Kidney (tissue), 14 donors: Measurements from ENCODE around the gene TUBB. TPM values are rescaled to one million over a fixed set of nuclear protein-coding genes. Genes with fewer than 3 reads are reported as not detected.

Experiments used
- DNase-seq, 5 donors: peaks; one replicate each; pipeline ENCODE4 v3.0.0-alpha.2; 2013 to 2020
- FAIRE-seq: peaks from 2 replicates; lab custom pipeline; 2012; peaks lifted over from hg19 to GRCh38; lab: Jason Lieb, UNC
- H3K27ac ChIP-seq, 2 donors: one replicate each; pipeline ENCODE4 v1.7.0; 2013; ENCODE audit warnings: low read depth in 2 of 2, low read length in 2 of 2, inconsistent platforms in 1 of 2
- H3K27me3 ChIP-seq: one replicate; pipeline ENCODE4 v1.7.1; 2013; ENCODE audit warnings: low read length, inconsistent platforms; ENCODE audit not compliant: control insufficient read depth, insufficient read depth
- H3K36me3 ChIP-seq, 3 donors: one replicate each; pipeline versions ENCODE4 v1.7.0 to v1.7.1; 2013; ENCODE audit warnings: low read length in 3 of 3, control low read depth in 1 of 3, inconsistent platforms in 1 of 3; ENCODE audit not compliant: insufficient read depth in 3 of 3, control insufficient read depth in 2 of 3
- H3K4me1 ChIP-seq, 3 donors: one replicate each; pipeline versions ENCODE4 v1.7.0 to v1.7.1; 2013; ENCODE audit warnings: low read length in 3 of 3, inconsistent platforms in 1 of 3, low read depth in 1 of 3; ENCODE audit not compliant: control insufficient read depth in 2 of 3, insufficient read depth in 2 of 3
- H3K4me3 ChIP-seq, 3 donors: one replicate each; pipeline versions ENCODE4 v1.7.0 to v1.8.1; 2013; ENCODE audit warnings: low read length in 3 of 3, control low read depth in 1 of 3, inconsistent platforms in 1 of 3
- H3K9ac ChIP-seq, 3 donors: one replicate each; pipeline versions ENCODE4 v1.7.0 to v1.7.1; 2013; ENCODE audit warnings: low read length in 3 of 3, control low read depth in 1 of 3, inconsistent platforms in 1 of 3
- H3K9me3 ChIP-seq, 3 donors: one replicate each; pipeline versions ENCODE4 v1.7.0 to v1.7.1; 2013; ENCODE audit warnings: low read length in 3 of 3, control low read depth in 1 of 3, inconsistent platforms in 1 of 3; ENCODE audit not compliant: control insufficient read depth in 2 of 3, insufficient read depth in 1 of 3
- intact Hi-C: fragments of 100-400 bp; cut with DNase I; formaldehyde crosslinking; loops from one replicate; pipeline ENCODE4 v1.11.1; 2022
- polyA plus RNA-seq: library from polyadenylated mRNA; stranded (reverse); fragments of 350-450 nt; fragmentation: Illumina TruSeq; extraction: RNeasy Lipid Tissue Mini Kit (QIAGEN cat#74804); gene quantifications from one replicate; pipeline ENCODE4 v1.2.3, GENCODE V29; 2014; ENCODE audit warnings: low read depth, low replicate concordance; ENCODE audit not compliant: insufficient read depth
- total RNA-seq: library from RNA; stranded (reverse); fragmentation: NEBNext Ultra II Directional; extraction: Animal tissue kit (Norgen Biotek cat#: 25700); gene quantifications from one replicate; pipeline ENCODE4 v1.2.1, GENCODE V29; 2021
- TF ChIP-seq, protein P1 (sequence below): IDR thresholded peaks from 3 replicates; pipeline ENCODE4 v1.5.1; 2012; ENCODE audit warnings: mild to moderate bottlenecking, moderate library complexity, borderline replicate concordance; ENCODE audit not compliant: insufficient read depth; ENCODE audit errors: extremely low read depth
- donor health status: control.
- donor health status: control.
- donor health status: control.
- donor health status: control.
- donor health status: control.
- donor health status: DM: yes; HTN: yes; CAD: no.
- donor health status: Normal renal cell carcinoma (clear cell type).

Gene TUBB
- total and polyA plus RNA-seq, 2 donors from 2014 or later: 197 to 295 TPM

DNA sequence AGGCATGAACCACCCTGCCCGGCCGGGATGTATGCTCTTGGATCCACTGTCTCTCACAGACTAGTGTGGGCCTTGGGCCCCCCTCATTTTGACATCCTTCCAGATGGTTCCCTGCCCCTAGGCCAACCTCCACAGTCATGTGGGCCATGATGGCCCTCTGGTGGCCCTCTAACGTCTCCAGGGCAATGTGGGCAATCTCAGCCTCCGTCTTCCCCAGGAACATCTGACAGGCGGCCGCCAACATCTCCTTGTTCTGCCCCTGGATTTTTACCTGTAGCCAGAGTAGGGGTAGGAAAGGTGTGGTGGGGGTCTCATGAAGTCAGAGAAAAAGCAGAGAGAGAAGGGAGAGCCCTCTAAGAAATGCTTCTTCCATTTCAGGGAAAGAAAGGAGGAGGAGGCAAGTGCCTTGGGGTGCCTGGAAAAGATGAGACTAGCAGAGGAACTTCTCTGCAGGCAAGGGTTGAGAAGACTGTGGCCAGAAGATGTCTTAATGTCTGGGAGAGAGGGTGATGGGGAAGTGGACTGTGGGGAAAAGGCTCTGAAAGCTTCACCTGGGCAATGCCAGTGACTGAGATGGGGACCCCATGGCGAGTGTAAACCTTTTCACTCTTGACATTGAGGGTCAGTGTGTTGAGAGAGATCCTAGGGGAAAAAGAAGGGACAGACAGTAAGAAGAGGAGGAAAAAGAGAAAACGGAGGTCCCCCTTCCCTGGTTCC is 21.1 kb downstream of the TUBB start:
- FAIRE-seq: no peak
- Histone ChIP-seq H3K27ac (peak overlapping the region; percentile 92 to 98), H3K9ac (peak overlapping the region; percentile 75 to 90 (median 89)), H3K36me3 (peaks cover 15 to 22% (median 16%) of the 10 kb centered on the region in 3 donors), H3K27me3 (no peaks in the 10 kb centered on the region), H3K9me3 (no peaks in the 10 kb centered on the region), H3K4me3 (peak overlapping the region; percentile 81 to 91 (median 82)), H3K4me1 (peaks cover 0 to 31% (median 22%) of the 10 kb centered on the region in 3 donors)
- DNase-seq: peak in 1 of 5 donors; percentile 50
- TF ChIP-seq, protein P1, sequence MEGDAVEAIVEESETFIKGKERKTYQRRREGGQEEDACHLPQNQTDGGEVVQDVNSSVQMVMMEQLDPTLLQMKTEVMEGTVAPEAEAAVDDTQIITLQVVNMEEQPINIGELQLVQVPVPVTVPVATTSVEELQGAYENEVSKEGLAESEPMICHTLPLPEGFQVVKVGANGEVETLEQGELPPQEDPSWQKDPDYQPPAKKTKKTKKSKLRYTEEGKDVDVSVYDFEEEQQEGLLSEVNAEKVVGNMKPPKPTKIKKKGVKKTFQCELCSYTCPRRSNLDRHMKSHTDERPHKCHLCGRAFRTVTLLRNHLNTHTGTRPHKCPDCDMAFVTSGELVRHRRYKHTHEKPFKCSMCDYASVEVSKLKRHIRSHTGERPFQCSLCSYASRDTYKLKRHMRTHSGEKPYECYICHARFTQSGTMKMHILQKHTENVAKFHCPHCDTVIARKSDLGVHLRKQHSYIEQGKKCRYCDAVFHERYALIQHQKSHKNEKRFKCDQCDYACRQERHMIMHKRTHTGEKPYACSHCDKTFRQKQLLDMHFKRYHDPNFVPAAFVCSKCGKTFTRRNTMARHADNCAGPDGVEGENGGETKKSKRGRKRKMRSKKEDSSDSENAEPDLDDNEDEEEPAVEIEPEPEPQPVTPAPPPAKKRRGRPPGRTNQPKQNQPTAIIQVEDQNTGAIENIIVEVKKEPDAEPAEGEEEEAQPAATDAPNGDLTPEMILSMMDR: no peak
- intact Hi-C loops: no loop called here

DNA sequence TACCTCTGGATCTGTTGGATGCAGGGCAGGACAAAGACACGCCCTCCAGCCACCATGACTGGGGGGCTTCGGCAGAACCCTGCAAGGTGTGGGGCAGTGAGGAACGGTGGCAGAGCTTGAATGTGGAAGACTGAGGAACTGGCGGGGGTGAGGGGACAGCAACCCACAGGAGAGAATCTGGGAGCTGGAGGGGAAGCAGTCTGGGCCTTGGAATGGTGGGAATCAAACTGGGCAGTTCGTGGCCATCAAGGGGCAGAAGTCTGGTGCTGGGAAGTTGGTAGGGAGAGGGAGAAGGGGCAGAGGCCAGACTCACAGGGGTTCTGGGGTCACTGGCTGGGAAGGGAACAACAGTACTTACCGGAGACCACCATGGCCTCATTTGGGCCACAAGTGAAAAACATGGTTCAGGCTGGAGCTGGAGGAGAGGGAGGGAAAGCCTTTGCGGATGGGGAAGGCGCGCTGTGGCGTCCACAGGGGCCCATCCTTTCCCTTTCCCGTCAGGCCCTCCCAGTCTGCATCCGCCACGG is 21.7 kb downstream of the TUBB start:
- no peaks in the 10 kb centered on the region for H3K9me3 ChIP-seq
- intact Hi-C loops: no loop called here
- TF ChIP-seq, protein P1: no peak
- H3K9ac ChIP-seq: peak overlapping the region; percentile 75 to 90 (median 89)
- H3K4me1 ChIP-seq: peaks cover 0 to 29% (median 22%) of the 10 kb centered on the region in 3 donors
- peaks cover 15 to 21% (median 16%) of the 10 kb centered on the region in 3 donors for H3K36me3 ChIP-seq
- H3K27me3 ChIP-seq: no peaks in the 10 kb centered on the region
- H3K27ac ChIP-seq: peak overlapping the region; percentile 92 to 98
- DNase-seq: no peak
- H3K4me3 ChIP-seq: peak overlapping the region; percentile 81 to 91 (median 82)
- no peak for FAIRE-seq

DNA sequence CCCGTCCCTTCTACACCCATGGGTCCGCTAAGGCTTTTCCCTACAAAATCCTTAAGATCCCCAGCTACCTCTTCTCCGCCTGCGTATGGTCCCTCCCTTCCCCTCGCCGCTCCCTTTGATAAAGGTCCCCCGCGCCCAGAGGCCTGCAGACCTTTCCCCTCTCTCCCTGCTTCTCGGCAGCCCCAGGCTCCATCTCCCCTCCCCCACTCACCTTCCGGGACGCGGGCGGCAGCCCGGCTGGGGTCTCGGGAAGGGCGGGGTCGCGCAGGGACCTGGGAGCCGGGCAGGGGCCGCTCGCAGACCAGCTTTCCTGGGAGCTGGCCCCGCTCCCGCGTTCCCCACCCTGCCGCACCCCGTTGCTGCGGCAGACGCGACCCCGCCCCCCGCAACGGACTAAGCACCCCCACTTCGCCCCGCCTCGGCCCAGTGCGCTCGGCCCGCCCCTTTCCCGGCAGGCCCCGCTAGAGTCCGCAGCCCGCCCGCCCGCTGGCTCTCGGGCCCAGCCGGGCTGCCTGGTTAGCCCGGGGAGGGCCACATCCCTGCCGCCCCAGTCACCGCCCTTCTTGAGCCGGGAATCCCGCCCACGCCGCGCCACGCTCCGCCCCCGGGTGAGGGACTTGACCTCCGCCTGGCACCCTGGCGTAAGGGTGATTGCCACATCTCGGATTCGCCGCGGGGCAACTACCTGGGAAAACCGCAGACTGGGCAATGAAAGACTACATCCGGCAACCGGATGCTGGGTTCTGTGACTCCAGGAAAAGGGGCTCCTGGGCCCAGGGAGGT is 22.4 kb downstream of the TUBB start, which contains the start of gene FLOT1:
Gene FLOT1 (minus strand): TSS at position 372 of the 783 bp plus-strand sequence. CDS start 498 bp downstream, outside the sequence.
- Histone ChIP-seq H3K9ac (peak within 1 kb of the TSS; percentile 75 to 98 (median 89)), H3K36me3 (peaks cover 15 to 21% (median 16%) of the 10 kb centered on the region in 3 donors), H3K27me3 (no peaks in the 10 kb centered on the region), H3K4me1 (peaks cover 0 to 29% (median 22%) of the 10 kb centered on the region in 3 donors), H3K27ac (peak within 1 kb of the TSS; percentile 92 to 98), H3K9me3 (no peaks in the 10 kb centered on the region), H3K4me3 (peak within 1 kb of the TSS; percentile 81 to 91 (median 82))
- DNase-seq (peak; percentile 92 to 99 (median 96)), FAIRE-seq (no peak)
- TF ChIP-seq, protein P1: no peak
- intact Hi-C loops: no loop called here
